Heart right ventricle (tissue), 16 donors: Measurements from ENCODE around the gene TFAM. TPM values are rescaled to one million over a fixed set of nuclear protein-coding genes. Genes with fewer than 3 reads are reported as not detected.
A peak's percentile ranks its signal among the peaks of the same experiment; 100 is the strongest.

Source experiments
- ATAC-seq, 8 donors: fragments of 200-7000 bp; cut with Tn5 transposase; one replicate each; pipeline ENCODE4 v1.9.1; 2020; ENCODE audit warnings: mild to moderate bottlenecking in 8 of 8, moderate library complexity in 8 of 8, moderate number of reproducible peaks in 1 of 8
- DNase-seq, 2 donors: peaks; one replicate each; pipeline ENCODE4 v3.0.0-alpha.2; 2020
- H3K27ac ChIP-seq, 10 donors: fragments of 200-600 bp; sonication (generic) in 2 of 10; one replicate each; pipeline versions ENCODE4 v1.5.0 to v1.8.0; 2020 to 2022; ENCODE audit warnings: mild to moderate bottlenecking in 3 of 10
- H3K27me3 ChIP-seq, 7 donors: fragments of 200-600 bp; one replicate each; pipeline ENCODE4 v1.8.0; 2021 to 2022; ENCODE audit warnings: mild to moderate bottlenecking in 2 of 7
- H3K36me3 ChIP-seq, 9 donors: fragments of 200-600 bp; sonication (generic) in 1 of 9; one replicate each; pipeline versions ENCODE4 v1.5.0 to v1.8.0; 2020 to 2022; ENCODE audit warnings: mild to moderate bottlenecking in 2 of 9
- H3K4me1 ChIP-seq, 9 donors: fragments of 200-600 bp; sonication (generic) in 1 of 9; one replicate each; pipeline versions ENCODE4 v1.5.0 to v1.8.0; 2020 to 2022; ENCODE audit warnings: mild to moderate bottlenecking in 4 of 9
- H3K4me3 ChIP-seq, 10 donors: fragments of 200-600 bp; sonication (generic) in 2 of 10; one replicate each; pipeline versions ENCODE4 v1.5.0 to v1.8.0; 2020 to 2022; ENCODE audit warnings: mild to moderate bottlenecking in 7 of 10, moderate library complexity in 2 of 10
- H3K9me3 ChIP-seq, 11 donors: fragments of 200-600 bp in 10 of 11; sonication (generic) in 2 of 11; one replicate each; pipeline versions ENCODE4 v1.5.0 to v1.8.0; 2013 to 2022; ENCODE audit warnings: mild to moderate bottlenecking in 2 of 11, control low read depth in 1 of 11, moderate library complexity in 1 of 11
- CTCF ChIP-seq, 9 donors: fragments of 200-600 bp; sonication (generic) in 2 of 9; IDR thresholded peaks; one replicate each; pipeline versions ENCODE4 v1.5.0 to v1.8.0; 2021 to 2022; ENCODE audit warnings: antibody characterized with exemption in 9 of 9, mild to moderate bottlenecking in 5 of 9, moderate library complexity in 1 of 9
- WGBS, 2 donors: extraction: QIAGEN DNeasy Blood & Tissue Kit; methylation state at CpG; one replicate each; pipeline ENCODE4 v1.1.7; 2013; ENCODE audit warnings: inconsistent platforms in 1 of 2; 5-methylcytosine and 5-hydroxymethylcytosine counted together
- intact Hi-C, 10 donors: fragments of 100-400 bp; cut with DNase I; formaldehyde crosslinking; loops; one replicate each; pipeline versions ENCODE4 v1.11.1 to v1.14.2; 2022
- polyA plus RNA-seq, 2 donors: library from polyadenylated mRNA; stranded (reverse); fragments of 200-250 nt; gene quantifications; one replicate each; pipeline ENCODE4 v1.2.3, GENCODE V29; 2013
- total RNA-seq, 10 donors: library from RNA; stranded (reverse); fragmentation: NEBNext Ultra II Directional in 3 of 10; extraction: Animal tissue kit (Norgen Biotek cat#: 25700) in 3 of 10; gene quantifications; one replicate each; pipeline versions ENCODE4 v1.2.1 to v1.2.4, GENCODE V29; 2021 to 2023
- donor health status: Arrhythmogenic right ventricular cardiomyopathy.
- donor health status: ischemic (EF 13 %, LVEDD 7.1; RV severe dilation, severe dysfunction).
- donor health status: healthy with polysubstance abuse.
- donor health status: DM: no; HTN: yes; CAD: no.
- donor health status: DM: no; HTN: no; CAD: no.
- donor health status: ischemic (EF 25% LVEDD 6.9; RV normal size, moderate dysfunction).
- donor health status: ischemic (EF 25% LVEDD 5.7; RV mildly dilated, moderate dysfunction).
- donor health status: healthy.
- donor health status: DM: yes; HTN: yes; CAD: no.
- donor health status: Ischemic cardiomyopathy.
- donor health status: ischemic (EF 35%, LVEDD 5.7; RV mildly dilated, moderate dysfunction).
- donor health status: nonischemic (EF 11% LVEDD 7.7; RV severe dilation, severe dysfunction).
- donor health status: DM: yes; HTN: yes; CAD: no.
- donor health status: PGD.
- donor health status: ischemic (EF 29% LVEDD 5.4; RV normal size, mild dysfunction).
- donor health status: nonischemic (EF 23%, LVEDD 6.1; RV moderate dilation, normal function).

TFAM gene
- total and polyA plus RNA-seq, 12 donors: 3.8 to 36.5 (median 31.0) TPM

GRCh38 chr10:58347967-58348366 is 37.2 kb upstream of the TFAM start:
- Histone ChIP-seq H3K4me1 (peaks cover 3 to 60% (median 29%) of the 10 kb centered on the region in 9 donors), H3K36me3 (peaks cover 0 to 7% (median 0%) of the 10 kb centered on the region in 9 donors), H3K27ac (peak overlapping the region in 1 of 10 donors; percentile 78), H3K4me3 (no peak overlapping the region), H3K9me3 (no peaks in the 10 kb centered on the region), H3K27me3 (no peaks in the 10 kb centered on the region)
- TF ChIP-seq CTCF (IDR thresholded peaks at IDR 0.05): no peak
- DNase-seq (no peak), ATAC-seq (no peak)
- intact Hi-C loops: no loop called here
- WGBS, 2 donors: 40 to 44% methylated on average over 1 of the region's 1 CpG

DNA sequence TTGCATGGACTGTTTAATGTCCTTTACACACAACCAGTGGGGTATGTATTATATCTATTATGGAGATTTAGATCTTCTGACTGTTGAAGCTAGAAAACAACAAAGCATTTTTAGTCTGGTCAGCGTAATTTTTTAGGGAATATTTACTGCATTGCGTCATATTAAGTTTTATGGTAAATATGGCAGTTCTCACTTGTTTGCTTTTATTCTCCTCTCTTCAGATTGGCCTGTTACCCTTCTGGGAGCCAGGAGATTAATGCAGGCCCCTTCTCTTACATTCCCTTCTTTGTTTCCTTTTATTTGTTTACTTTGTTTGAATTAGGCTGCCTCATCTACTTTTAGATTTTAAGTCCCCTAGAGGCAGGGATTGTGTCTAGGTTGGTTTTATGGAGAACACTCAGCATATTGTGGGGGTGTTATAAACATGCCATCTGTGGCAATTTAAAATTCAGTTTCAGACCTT is 36.6 kb upstream of the TFAM start:
- Histone ChIP-seq H3K36me3 (peaks cover 0 to 7% (median 0%) of the 10 kb centered on the region in 9 donors), H3K27ac (peak overlapping the region in 1 of 10 donors; percentile 78), H3K9me3 (no peaks in the 10 kb centered on the region), H3K4me3 (no peak overlapping the region), H3K4me1 (peaks cover 3 to 63% (median 34%) of the 10 kb centered on the region in 9 donors), H3K27me3 (no peaks in the 10 kb centered on the region)
- WGBS, 2 donors: 87 to 99% methylated on average over 2 of the region's 2 CpGs
- TF ChIP-seq CTCF (IDR thresholded peaks at IDR 0.05): no peak
- DNase-seq (no peak), ATAC-seq (no peak)
- intact Hi-C loops: no loop called here

GRCh38 chr10:58350023-58350422 is 35.2 kb upstream of the TFAM start:
- no peak for TF ChIP-seq CTCF (IDR thresholded peaks at IDR 0.05)
- H3K36me3 ChIP-seq: peaks cover 0 to 7% (median 0%) of the 10 kb centered on the region in 9 donors
- ATAC-seq: no peak
- intact Hi-C loops: no loop called here
- H3K27ac ChIP-seq: peak overlapping the region in 1 of 10 donors; percentile 78
- peaks cover 0 to 69% (median 36%) of the 10 kb centered on the region in 9 donors for H3K4me1 ChIP-seq
- H3K4me3 ChIP-seq: no peak overlapping the region
- WGBS, 2 donors: 71 to 79% methylated on average over 2 of the region's 2 CpGs
- H3K27me3 ChIP-seq: no peaks in the 10 kb centered on the region
- H3K9me3 ChIP-seq: no peaks in the 10 kb centered on the region
- DNase-seq: no peak

DNA sequence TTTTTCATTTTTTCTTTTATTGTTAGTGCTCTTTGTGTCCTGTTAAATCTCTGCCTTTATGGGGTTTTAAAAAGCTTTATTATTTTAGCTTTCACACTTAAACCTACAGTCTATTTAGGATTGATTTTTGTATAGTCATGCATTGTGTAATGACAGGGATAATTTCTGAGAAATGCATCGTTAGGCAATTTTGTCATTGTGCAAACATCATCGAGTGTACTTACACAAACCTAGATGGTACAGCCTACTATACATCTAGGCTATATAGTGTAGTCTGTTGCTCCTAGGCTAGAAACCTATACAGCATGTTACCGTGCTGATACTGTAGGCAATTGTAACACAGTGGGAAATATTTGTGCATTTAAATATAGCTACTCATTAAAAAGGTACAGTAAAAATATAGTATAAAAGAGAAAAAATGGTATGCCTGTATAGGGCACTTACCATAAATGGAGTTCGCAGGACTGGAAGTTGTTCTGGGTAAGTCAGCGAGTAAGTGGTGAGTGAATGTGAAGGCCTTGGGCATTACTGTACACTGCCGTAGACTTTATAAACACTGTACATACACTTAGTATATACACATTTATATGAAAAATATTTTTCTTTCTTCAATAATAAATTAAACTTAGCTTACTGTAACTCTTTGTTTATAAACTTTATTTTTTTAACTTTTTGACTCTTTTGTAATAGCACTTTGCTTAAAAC is 34.4 kb upstream of the TFAM start:
- Histone ChIP-seq H3K4me3 (no peak overlapping the region), H3K4me1 (peaks cover 1 to 77% (median 43%) of the 10 kb centered on the region in 9 donors), H3K9me3 (no peaks in the 10 kb centered on the region), H3K36me3 (peaks cover 0 to 7% (median 0%) of the 10 kb centered on the region in 9 donors), H3K27me3 (no peaks in the 10 kb centered on the region), H3K27ac (peak overlapping the region in 1 of 10 donors; percentile 78)
- ATAC-seq: peak in 2 of 8 donors; percentile 35
- TF ChIP-seq CTCF (IDR thresholded peaks at IDR 0.05): no peak
- 81 to 89% methylated on average over 6 of the region's 6 CpGs for WGBS, 2 donors
- intact Hi-C loops: no loop called here
- no peak for DNase-seq
